Naive thymus-derived CD8-positive, alpha-beta T cell (primary cell): Measurements from ENCODE around the gene DNAJB6. TPM values are rescaled to one million over a fixed set of nuclear protein-coding genes. Genes with fewer than 3 reads are reported as not detected.

ENCODE experiments used
- ATAC-seq, 2 donors: fragments of 150-1000 bp; cut with Tn5 transposase in 1 of 2; sonication (Bioruptor Pico), chemical (Tn5 transposase) in 1 of 2; 1 replicate in 1 of 2; 2 replicates in 1 of 2; pipeline ENCODE4 v1.10.0; 2021; ENCODE audit warnings: mild to moderate bottlenecking in 2 of 2, moderate library complexity in 2 of 2
- POLR2A ChIA-PET: fragments of 350-600 bp; sonication (Branson Sonifier 250); formaldehyde crosslinking; loops from one replicate; lab custom pipeline; 2021; ENCODE audit warnings: antibody characterized with exemption; lab: Charles Lee
- DNase-seq, 10 donors: peaks; one replicate each; pipeline versions ENCODE4 v3.0.0 to v3.0.0-alpha.2; 2020 to 2022
- H3K27ac Mint-ChIP-seq, 10 donors: one replicate each; pipeline ENCODE4 v1.8.0; 2020 to 2022; ENCODE audit warnings: mild to moderate bottlenecking in 10 of 10, mixed read lengths in 10 of 10, moderate library complexity in 4 of 10, inconsistent platforms in 1 of 10
- H3K27me3 Mint-ChIP-seq, 5 donors: one replicate each; pipeline ENCODE4 v1.8.0; 2021 to 2022; ENCODE audit warnings: mixed read lengths in 5 of 5
- H3K36me3 Mint-ChIP-seq, 3 donors: one replicate each; pipeline ENCODE4 v1.8.0; 2020 to 2022; ENCODE audit warnings: mixed read lengths in 3 of 3, mild to moderate bottlenecking in 2 of 3, inconsistent platforms in 1 of 3
- H3K4me1 Mint-ChIP-seq, 4 donors: one replicate each; pipeline ENCODE4 v1.8.0; 2021 to 2022; ENCODE audit warnings: mixed read lengths in 4 of 4
- H3K4me3 Mint-ChIP-seq, 10 donors: one replicate each; pipeline ENCODE4 v1.8.0; 2020 to 2022; ENCODE audit warnings: mild to moderate bottlenecking in 10 of 10, mixed read lengths in 10 of 10, moderate library complexity in 6 of 10, inconsistent platforms in 1 of 10
- H3K9me3 Mint-ChIP-seq, 9 donors: one replicate each; pipeline ENCODE4 v1.8.0; 2020 to 2022; ENCODE audit warnings: mixed read lengths in 9 of 9, mild to moderate bottlenecking in 3 of 9, inconsistent platforms in 1 of 9, moderate library complexity in 1 of 9
- polyA plus RNA-seq, 3 donors: library from polyadenylated mRNA; unstranded; fragments of 300-500 nt; fragmentation: Illumina TruSeq; gene quantifications; one replicate each; pipeline ENCODE4 v1.2.3, GENCODE V29; 2021
- total RNA-seq, 8 experiments: library from RNA in 2 of 8; stranded (reverse) in 2 of 8; gene quantifications; one replicate each; pipeline ENCODE4 v1.2.3 and lab custom pipeline; 2021 to 2026

The DNAJB6 gene
- total and polyA plus RNA-seq, 5 experiments from 2014 or later = 112 to 159 (median 115) TPM

- DNase-seq (peak in 1 of 10 donors; percentile 31), ATAC-seq (no peak)
- peaks cover 0 to 5% (median 0%) of the 10 kb centered on the region in 4 donors for H3K4me1 Mint-ChIP-seq
- POLR2A ChIA-PET = interaction anchor here (0.7 kb wide), 1 partner anchor 32 kb away, joined by 4 read pairs; no protein-coding TSS in a partner anchor
- H3K27ac Mint-ChIP-seq = peak overlapping the region in 2 of 10 donors; percentile 70 to 85
- H3K9me3 Mint-ChIP-seq = no peaks in the 10 kb centered on the region
- H3K27me3 Mint-ChIP-seq = peaks cover 0 to 13% (median 0%) of the 10 kb centered on the region in 5 donors
- H3K36me3 Mint-ChIP-seq = no peaks in the 10 kb centered on the region
- no peak overlapping the region for H3K4me3 Mint-ChIP-seq
Measured at GRCh38 chr7:157439149-157439548, 102.3 kb downstream of the DNAJB6 start.

- peaks cover 0 to 13% (median 0%) of the 10 kb centered on the region in 5 donors for H3K27me3 Mint-ChIP-seq
- POLR2A ChIA-PET = no interaction called here
- ATAC-seq (no peak), DNase-seq (peak in 1 of 10 donors; percentile 42)
- H3K4me3 Mint-ChIP-seq = no peak overlapping the region
- peaks cover 0 to 5% (median 0%) of the 10 kb centered on the region in 4 donors for H3K4me1 Mint-ChIP-seq
- H3K9me3 Mint-ChIP-seq = no peaks in the 10 kb centered on the region
- H3K36me3 Mint-ChIP-seq = no peaks in the 10 kb centered on the region
- peak overlapping the region in 2 of 10 donors; percentile 53 to 70 for H3K27ac Mint-ChIP-seq
Measured at GRCh38 chr7:157439761-157440160, 103.0 kb downstream of the DNAJB6 start.

- peaks cover 0 to 5% (median 0%) of the 10 kb centered on the region in 4 donors for H3K4me1 Mint-ChIP-seq
- H3K27me3 Mint-ChIP-seq = peaks cover 0 to 13% (median 0%) of the 10 kb centered on the region in 5 donors
- H3K4me3 Mint-ChIP-seq = no peak overlapping the region
- ATAC-seq (no peak), DNase-seq (no peak)
- peak overlapping the region in 2 of 10 donors; percentile 37 to 40 for H3K27ac Mint-ChIP-seq
- POLR2A ChIA-PET = no interaction called here
- H3K9me3 Mint-ChIP-seq = no peaks in the 10 kb centered on the region
- H3K36me3 Mint-ChIP-seq = no peaks in the 10 kb centered on the region
Measured at GRCh38 chr7:157440346-157441022, 103.7 kb downstream of the DNAJB6 start.

- Mint-ChIP-seq H3K4me1 (peaks cover 0 to 5% (median 0%) of the 10 kb centered on the region in 4 donors), H3K9me3 (no peaks in the 10 kb centered on the region), H3K4me3 (no peak overlapping the region), H3K27me3 (peaks cover 0 to 13% (median 0%) of the 10 kb centered on the region in 5 donors), H3K27ac (peak overlapping the region in 1 of 10 donors; percentile 37), H3K36me3 (no peaks in the 10 kb centered on the region)
- DNase-seq (peak in 1 of 10 donors; percentile 34), ATAC-seq (no peak)
- POLR2A ChIA-PET = no interaction called here
Measured at GRCh38 chr7:157441023-157441399, 104.2 kb downstream of the DNAJB6 start.

- POLR2A ChIA-PET = no interaction called here
Measured at GRCh38 chr7:157442456-157442855, 105.7 kb downstream of the DNAJB6 start.

GRCh38 chr7:157442993-157443831, 106.4 kb downstream of the DNAJB6 start:
- Mint-ChIP-seq H3K4me1 (peaks cover 0 to 5% (median 0%) of the 10 kb centered on the region in 4 donors), H3K36me3 (no peaks in the 10 kb centered on the region)
- DNase-seq = peak in 1 of 10 donors; percentile 55

More at GRCh38 chr7:157442456-157442855, 105.7 kb downstream of the DNAJB6 start:
- ATAC-seq = no peak
- Mint-ChIP-seq H3K36me3 (no peaks in the 10 kb centered on the region), H3K4me3 (no peak overlapping the region), H3K27ac (no peak overlapping the region), H3K9me3 (no peaks in the 10 kb centered on the region), H3K4me1 (peaks cover 0 to 5% (median 0%) of the 10 kb centered on the region in 4 donors), H3K27me3 (peaks cover 0 to 13% (median 0%) of the 10 kb centered on the region in 5 donors)
- peak in 1 of 10 donors; percentile 23 for DNase-seq

GRCh38 chr7:157444011-157444842, 107.4 kb downstream of the DNAJB6 start:
- H3K9me3 Mint-ChIP-seq = peaks cover 0 to 2% (median 0%) of the 10 kb centered on the region in 9 donors

More at GRCh38 chr7:157442993-157443831, 106.4 kb downstream of the DNAJB6 start:
- ATAC-seq = no peak
- POLR2A ChIA-PET = no interaction called here
- Mint-ChIP-seq H3K27me3 (peaks cover 0 to 13% (median 0%) of the 10 kb centered on the region in 5 donors), H3K4me3 (no peak overlapping the region), H3K27ac (peak overlapping the region in 1 of 10 donors; percentile 38), H3K9me3 (no peaks in the 10 kb centered on the region)

GRCh38 chr7:157444843-157445135, 108.0 kb downstream of the DNAJB6 start:
- Mint-ChIP-seq H3K9me3 (peaks cover 0 to 2% (median 0%) of the 10 kb centered on the region in 9 donors), H3K4me1 (no peaks in the 10 kb centered on the region), H3K36me3 (no peaks in the 10 kb centered on the region), H3K27ac (peak overlapping the region in 1 of 10 donors; percentile 44), H3K4me3 (no peak overlapping the region), H3K27me3 (peaks cover 0 to 6% (median 0%) of the 10 kb centered on the region in 5 donors)
- DNase-seq (no peak), ATAC-seq (no peak)
- POLR2A ChIA-PET = no interaction called here

More at GRCh38 chr7:157444011-157444842, 107.4 kb downstream of the DNAJB6 start:
- ATAC-seq (no peak), DNase-seq (peak in 1 of 10 donors; percentile 49)
- peaks cover 0 to 4% (median 0%) of the 10 kb centered on the region in 4 donors for H3K4me1 Mint-ChIP-seq
- peaks cover 0 to 11% (median 0%) of the 10 kb centered on the region in 5 donors for H3K27me3 Mint-ChIP-seq
- POLR2A ChIA-PET = no interaction called here
- H3K27ac Mint-ChIP-seq = peak overlapping the region in 3 of 10 donors; percentile 44 to 59 (median 56)
- H3K36me3 Mint-ChIP-seq = no peaks in the 10 kb centered on the region
- no peak overlapping the region for H3K4me3 Mint-ChIP-seq

GRCh38 chr7:157445246-157445955, 108.6 kb downstream of the DNAJB6 start:
- Mint-ChIP-seq H3K36me3 (no peaks in the 10 kb centered on the region), H3K27me3 (no peaks in the 10 kb centered on the region), H3K9me3 (peaks cover 0 to 6% (median 2%) of the 10 kb centered on the region in 9 donors), H3K4me1 (no peaks in the 10 kb centered on the region), H3K4me3 (no peak overlapping the region), H3K27ac (no peak overlapping the region)
- ATAC-seq (no peak), DNase-seq (peak in 1 of 10 donors; percentile 58)
- POLR2A ChIA-PET = interaction anchor here (0.8 kb wide), 1 partner anchor 26 kb away, joined by 3 read pairs; no protein-coding TSS in a partner anchor

GRCh38 chr7:157445956-157446295, 109.1 kb downstream of the DNAJB6 start:
- POLR2A ChIA-PET = interaction anchor here (0.8 kb wide), 1 partner anchor 26 kb away, joined by 3 read pairs; no protein-coding TSS in a partner anchor
- no peaks in the 10 kb centered on the region for H3K36me3 Mint-ChIP-seq
- H3K4me3 Mint-ChIP-seq = no peak overlapping the region
- DNase-seq (peak in 1 of 10 donors; percentile 13), ATAC-seq (no peak)
- H3K27ac Mint-ChIP-seq = no peak overlapping the region
- H3K27me3 Mint-ChIP-seq = no peaks in the 10 kb centered on the region
- peaks cover 0 to 6% (median 3%) of the 10 kb centered on the region in 9 donors for H3K9me3 Mint-ChIP-seq
- peaks cover 0 to 2% (median 0%) of the 10 kb centered on the region in 4 donors for H3K4me1 Mint-ChIP-seq

GRCh38 chr7:157446322-157446721, 109.5 kb downstream of the DNAJB6 start:
- POLR2A ChIA-PET = no interaction called here
- peaks cover 0 to 2% (median 0%) of the 10 kb centered on the region in 4 donors for H3K4me1 Mint-ChIP-seq
- no peak for ATAC-seq
- no peak overlapping the region for H3K4me3 Mint-ChIP-seq
- DNase-seq = peak in 1 of 10 donors; percentile 60
- H3K36me3 Mint-ChIP-seq = no peaks in the 10 kb centered on the region
- H3K9me3 Mint-ChIP-seq = peaks cover 0 to 7% (median 3%) of the 10 kb centered on the region in 9 donors
- no peaks in the 10 kb centered on the region for H3K27me3 Mint-ChIP-seq
- H3K27ac Mint-ChIP-seq = no peak overlapping the region
